Heart right ventricle (tissue), 16 donors: ENCODE results near the gene SAMD1. TPM values are rescaled to one million over a fixed set of nuclear protein-coding genes. Genes with fewer than 3 reads are reported as not detected.

Experiments used
- ATAC-seq, 8 donors: fragments of 200-7000 bp; cut with Tn5 transposase; one replicate each; pipeline ENCODE4 v1.9.1; 2020; ENCODE audit warnings: mild to moderate bottlenecking in 8 of 8, moderate library complexity in 8 of 8, moderate number of reproducible peaks in 1 of 8
- DNase-seq, 2 donors: peaks; one replicate each; pipeline ENCODE4 v3.0.0-alpha.2; 2020
- H3K27ac ChIP-seq, 10 donors: fragments of 200-600 bp; sonication (generic) in 2 of 10; one replicate each; pipeline versions ENCODE4 v1.5.0 to v1.8.0; 2020 to 2022; ENCODE audit warnings: mild to moderate bottlenecking in 3 of 10
- H3K27me3 ChIP-seq, 7 donors: fragments of 200-600 bp; one replicate each; pipeline ENCODE4 v1.8.0; 2021 to 2022; ENCODE audit warnings: mild to moderate bottlenecking in 2 of 7
- H3K36me3 ChIP-seq, 9 donors: fragments of 200-600 bp; sonication (generic) in 1 of 9; one replicate each; pipeline versions ENCODE4 v1.5.0 to v1.8.0; 2020 to 2022; ENCODE audit warnings: mild to moderate bottlenecking in 2 of 9
- H3K4me1 ChIP-seq, 9 donors: fragments of 200-600 bp; sonication (generic) in 1 of 9; one replicate each; pipeline versions ENCODE4 v1.5.0 to v1.8.0; 2020 to 2022; ENCODE audit warnings: mild to moderate bottlenecking in 4 of 9
- H3K4me3 ChIP-seq, 10 donors: fragments of 200-600 bp; sonication (generic) in 2 of 10; one replicate each; pipeline versions ENCODE4 v1.5.0 to v1.8.0; 2020 to 2022; ENCODE audit warnings: mild to moderate bottlenecking in 7 of 10, moderate library complexity in 2 of 10
- H3K9me3 ChIP-seq, 11 donors: fragments of 200-600 bp in 10 of 11; sonication (generic) in 2 of 11; one replicate each; pipeline versions ENCODE4 v1.5.0 to v1.8.0; 2013 to 2022; ENCODE audit warnings: mild to moderate bottlenecking in 2 of 11, control low read depth in 1 of 11, moderate library complexity in 1 of 11
- WGBS, 2 donors: extraction: QIAGEN DNeasy Blood & Tissue Kit; methylation state at CpG; one replicate each; pipeline ENCODE4 v1.1.7; 2013; ENCODE audit warnings: inconsistent platforms in 1 of 2; 5-methylcytosine and 5-hydroxymethylcytosine counted together
- intact Hi-C, 10 donors: fragments of 100-400 bp; cut with DNase I; formaldehyde crosslinking; loops; one replicate each; pipeline versions ENCODE4 v1.11.1 to v1.14.2; 2022
- polyA plus RNA-seq, 2 donors: library from polyadenylated mRNA; stranded (reverse); fragments of 200-250 nt; gene quantifications; one replicate each; pipeline ENCODE4 v1.2.3, GENCODE V29; 2013
- total RNA-seq, 10 donors: library from RNA; stranded (reverse); fragmentation: NEBNext Ultra II Directional in 3 of 10; extraction: Animal tissue kit (Norgen Biotek cat#: 25700) in 3 of 10; gene quantifications; one replicate each; pipeline versions ENCODE4 v1.2.1 to v1.2.4, GENCODE V29; 2021 to 2023
- TF ChIP-seq, protein P1 (sequence below), 9 donors: fragments of 200-600 bp; sonication (generic) in 2 of 9; IDR thresholded peaks; one replicate each; pipeline versions ENCODE4 v1.5.0 to v1.8.0; 2021 to 2022; ENCODE audit warnings: antibody characterized with exemption in 9 of 9, mild to moderate bottlenecking in 5 of 9, moderate library complexity in 1 of 9
- donor health status: Arrhythmogenic right ventricular cardiomyopathy.
- donor health status: ischemic (EF 13 %, LVEDD 7.1; RV severe dilation, severe dysfunction).
- donor health status: healthy with polysubstance abuse.
- donor health status: DM: no; HTN: yes; CAD: no.
- donor health status: DM: no; HTN: no; CAD: no.
- donor health status: ischemic (EF 25% LVEDD 6.9; RV normal size, moderate dysfunction).
- donor health status: ischemic (EF 25% LVEDD 5.7; RV mildly dilated, moderate dysfunction).
- donor health status: healthy.
- donor health status: DM: yes; HTN: yes; CAD: no.
- donor health status: Ischemic cardiomyopathy.
- donor health status: ischemic (EF 35%, LVEDD 5.7; RV mildly dilated, moderate dysfunction).
- donor health status: nonischemic (EF 11% LVEDD 7.7; RV severe dilation, severe dysfunction).
- donor health status: DM: yes; HTN: yes; CAD: no.
- donor health status: PGD.
- donor health status: ischemic (EF 29% LVEDD 5.4; RV normal size, mild dysfunction).
- donor health status: nonischemic (EF 23%, LVEDD 6.1; RV moderate dilation, normal function).

SAMD1 gene
- total and polyA plus RNA-seq, 12 donors, result 26.7 to 55.3 (median 34.7) TPM

DNA sequence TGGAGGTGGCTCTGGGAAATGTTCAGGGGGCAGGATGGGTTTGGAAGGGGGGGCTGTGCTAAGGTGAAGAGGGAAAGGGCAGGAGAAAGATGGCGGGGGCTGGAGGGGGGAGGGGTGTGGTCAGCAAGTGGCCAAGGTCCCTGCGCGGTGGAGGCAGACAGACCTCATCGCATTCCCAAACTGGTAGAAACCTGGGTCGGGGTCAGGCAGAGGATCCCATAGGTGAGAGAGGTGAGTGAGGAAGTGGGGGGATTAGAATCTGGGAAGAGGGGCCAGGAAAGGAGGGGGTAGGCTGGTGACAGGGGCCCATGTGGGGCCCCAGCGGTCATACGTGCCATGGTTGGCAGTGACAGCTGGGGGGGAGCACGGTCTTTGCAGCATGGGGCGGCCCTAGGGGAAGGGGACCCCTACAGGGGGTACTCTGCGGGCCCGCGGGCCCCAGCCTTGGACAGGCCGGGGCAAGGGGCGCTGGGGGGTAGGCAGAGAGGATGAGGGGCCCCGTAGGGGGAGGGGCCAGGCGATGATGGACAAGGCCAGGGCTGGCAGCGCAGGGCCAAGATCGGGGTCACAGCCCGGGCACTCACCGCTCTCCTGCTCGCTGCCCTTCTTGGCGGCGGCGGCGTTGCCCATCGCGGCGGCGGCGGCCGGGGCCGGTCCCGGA, 26.5 kb upstream of the SAMD1 start:
- peaks cover 44 to 73% (median 68%) of the 10 kb centered on the region in 9 donors for H3K4me1 ChIP-seq
- DNase-seq, result peak; percentile 30 to 49
- TF ChIP-seq, protein P1, sequence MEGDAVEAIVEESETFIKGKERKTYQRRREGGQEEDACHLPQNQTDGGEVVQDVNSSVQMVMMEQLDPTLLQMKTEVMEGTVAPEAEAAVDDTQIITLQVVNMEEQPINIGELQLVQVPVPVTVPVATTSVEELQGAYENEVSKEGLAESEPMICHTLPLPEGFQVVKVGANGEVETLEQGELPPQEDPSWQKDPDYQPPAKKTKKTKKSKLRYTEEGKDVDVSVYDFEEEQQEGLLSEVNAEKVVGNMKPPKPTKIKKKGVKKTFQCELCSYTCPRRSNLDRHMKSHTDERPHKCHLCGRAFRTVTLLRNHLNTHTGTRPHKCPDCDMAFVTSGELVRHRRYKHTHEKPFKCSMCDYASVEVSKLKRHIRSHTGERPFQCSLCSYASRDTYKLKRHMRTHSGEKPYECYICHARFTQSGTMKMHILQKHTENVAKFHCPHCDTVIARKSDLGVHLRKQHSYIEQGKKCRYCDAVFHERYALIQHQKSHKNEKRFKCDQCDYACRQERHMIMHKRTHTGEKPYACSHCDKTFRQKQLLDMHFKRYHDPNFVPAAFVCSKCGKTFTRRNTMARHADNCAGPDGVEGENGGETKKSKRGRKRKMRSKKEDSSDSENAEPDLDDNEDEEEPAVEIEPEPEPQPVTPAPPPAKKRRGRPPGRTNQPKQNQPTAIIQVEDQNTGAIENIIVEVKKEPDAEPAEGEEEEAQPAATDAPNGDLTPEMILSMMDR (IDR thresholded peaks at IDR 0.05), result no peak
- peak in 1 of 8 donors; percentile 10 for ATAC-seq
- H3K9me3 ChIP-seq, result no peaks in the 10 kb centered on the region
- no peaks in the 10 kb centered on the region for H3K36me3 ChIP-seq
- H3K27ac ChIP-seq, result peak overlapping the region; percentile 78 to 100 (median 94)
- intact Hi-C loops, result loop anchor here in 8 of 10 donors (2.0 to 5.0 kb wide), 3 partner anchors 26 to 40 kb away; partner anchors contain the start of gene SAMD1 (in 1 of the 8)
- H3K27me3 ChIP-seq, result no peaks in the 10 kb centered on the region
- 1% methylated on average over 18 to 33 of the region's 33 CpGs for WGBS, 2 donors
- H3K4me3 ChIP-seq, result peak overlapping the region; percentile 83 to 96 (median 90)

DNA sequence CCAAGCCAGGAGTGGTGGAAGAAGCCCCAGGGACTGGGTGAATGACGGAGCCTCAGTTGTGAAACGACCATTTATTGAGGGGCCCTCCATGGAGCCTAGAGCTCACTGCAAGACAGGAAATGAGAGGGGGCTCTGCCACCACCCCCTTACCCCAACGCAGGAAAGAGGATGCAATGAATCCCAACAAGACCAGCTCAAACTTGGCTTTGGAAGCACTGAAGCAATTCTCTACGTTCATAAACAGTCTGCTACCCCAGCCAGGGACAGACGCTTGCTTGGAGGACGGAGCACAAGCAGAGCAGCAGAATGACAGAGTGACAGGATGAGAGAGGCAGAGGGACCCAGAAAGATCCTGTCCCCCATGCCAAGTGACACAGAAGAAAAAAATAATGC, 26.0 kb upstream of the SAMD1 start:
- ATAC-seq (no peak), DNase-seq (no peak)
- peak overlapping the region in 9 of 10 donors; percentile 93 to 100 (median 95) for H3K27ac ChIP-seq
- 1 to 4% methylated on average over 6 of the region's 6 CpGs for WGBS, 2 donors
- H3K9me3 ChIP-seq, result no peaks in the 10 kb centered on the region
- peak overlapping the region; percentile 83 to 96 (median 90) for H3K4me3 ChIP-seq
- TF ChIP-seq, protein P1 (IDR thresholded peaks at IDR 0.05), result no peak
- intact Hi-C loops, result loop anchor here in 8 of 10 donors (2.0 to 5.0 kb wide), 3 partner anchors 26 to 39 kb away; partner anchors contain the start of gene SAMD1 (in 1 of the 8)
- H3K4me1 ChIP-seq, result peaks cover 44 to 78% (median 74%) of the 10 kb centered on the region in 9 donors
- peaks cover 0 to 2% (median 0%) of the 10 kb centered on the region in 9 donors for H3K36me3 ChIP-seq
- H3K27me3 ChIP-seq, result no peaks in the 10 kb centered on the region

DNA sequence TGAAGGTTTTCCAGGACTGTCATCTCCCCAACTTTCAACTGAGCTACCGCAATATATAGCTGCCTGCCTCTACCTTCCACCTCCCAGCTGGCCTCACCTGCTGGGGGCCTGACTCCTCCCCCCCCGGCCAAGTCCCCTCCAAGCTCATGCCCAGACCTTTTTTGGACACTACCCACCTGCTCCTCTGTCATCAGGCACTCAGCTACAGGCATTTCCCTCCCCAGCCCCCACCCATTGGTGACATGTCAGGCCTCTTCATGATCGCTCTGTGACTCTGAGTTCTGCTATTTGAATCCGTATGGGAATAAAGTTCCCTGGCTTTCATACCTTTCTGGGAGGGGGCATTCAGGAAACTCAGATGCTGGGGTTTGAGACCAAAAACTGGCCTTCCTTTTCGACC, 25.2 kb upstream of the SAMD1 start:
- WGBS, 2 donors, result 39 to 46% methylated on average over 5 of the region's 5 CpGs
- peak overlapping the region in 9 of 10 donors; percentile 93 to 100 (median 95) for H3K27ac ChIP-seq
- no peaks in the 10 kb centered on the region for H3K9me3 ChIP-seq
- no peaks in the 10 kb centered on the region for H3K27me3 ChIP-seq
- H3K36me3 ChIP-seq, result peaks cover 0 to 4% (median 0%) of the 10 kb centered on the region in 9 donors
- peak overlapping the region in 9 of 10 donors; percentile 83 to 96 (median 90) for H3K4me3 ChIP-seq
- intact Hi-C loops, result loop anchor here in 8 of 10 donors (2.0 to 5.0 kb wide), 3 partner anchors 25 to 38 kb away; partner anchors contain the start of gene SAMD1 (in 1 of the 8)
- ATAC-seq (no peak), DNase-seq (no peak)
- TF ChIP-seq, protein P1 (IDR thresholded peaks at IDR 0.05), result no peak
- peaks cover 44 to 85% (median 81%) of the 10 kb centered on the region in 9 donors for H3K4me1 ChIP-seq

GRCh38 chr19:14114854-14115253, 24.3 kb upstream of the SAMD1 start:
- TF ChIP-seq, protein P1 (IDR thresholded peaks at IDR 0.05), result peak; percentile 33 to 72 (median 65)
- peak overlapping the region in 1 of 10 donors; percentile 96 for H3K4me3 ChIP-seq
- H3K4me1 ChIP-seq, result peaks cover 40 to 84% (median 79%) of the 10 kb centered on the region in 9 donors
- 27 to 30% methylated on average over 9 of the region's 9 CpGs for whole genome bisulfite sequencing, 2 donors
- intact Hi-C loops, result loop anchor here in 8 of 10 donors (5.0 kb wide), 2 partner anchors 33 to 38 kb away; no protein-coding TSS in a partner anchor
- H3K36me3 ChIP-seq, result peaks cover 0 to 4% (median 0%) of the 10 kb centered on the region in 9 donors
- DNase-seq (peak; percentile 51 to 71), ATAC-seq (peak in 2 of 8 donors; percentile 0 to 10)
- H3K27me3 ChIP-seq, result no peaks in the 10 kb centered on the region
- H3K27ac ChIP-seq, result peak overlapping the region in 9 of 10 donors; percentile 93 to 100 (median 95)
- H3K9me3 ChIP-seq, result no peaks in the 10 kb centered on the region
